Endothelial cell of umbilical vein (primary cell): ENCODE measurements around the gene PRDX1. TPM values are rescaled to one million over a fixed set of nuclear protein-coding genes. Genes with fewer than 3 reads are reported as not detected.
A peak's percentile ranks its signal among the peaks of the same experiment; 100 is the strongest.

Experiments used
- BruUV-seq: library from RNA; stranded (reverse); fragments of 400-500 nt; replicated peaks from 2 replicates; lab custom pipeline; 2021; lab: Mats Ljungman, UMichigan
- CTCF ChIA-PET: fragments of 300-600, 350-600 bp; sonication (Branson Sonifier 250); formaldehyde crosslinking; loops from one replicate; lab custom pipeline; 2021; ENCODE audit warnings: antibody characterized with exemption, inconsistent platforms; lab: Charles Lee
- POLR2A ChIA-PET: fragments of 300-600, 350-600 bp; sonication (Branson Sonifier 250); formaldehyde crosslinking; loops from one replicate; lab custom pipeline; 2021; ENCODE audit warnings: antibody characterized with exemption, inconsistent platforms; lab: Charles Lee
- DNase-seq: peaks from one replicate; pipeline ENCODE4 v3.0.0-alpha.2; 2011; ENCODE audit warnings: low read depth, low spot score
- FAIRE-seq: peaks from 2 replicates; lab custom pipeline; 2011; peaks lifted over from hg19 to GRCh38; lab: Jason Lieb, UNC
- H2AFZ ChIP-seq: 2 replicates; pipeline ENCODE4 v1.6.0; 2012; ENCODE audit warnings: low read depth, low read length, control low read depth, inconsistent platforms
- H3K27ac ChIP-seq: 2 replicates; pipeline ENCODE4 v1.5.1; 2011; ENCODE audit warnings: low read depth, mild to moderate bottlenecking, control low read depth, low read length, moderate library complexity; ENCODE audit not compliant: insufficient read depth
- H3K27me3 ChIP-seq, 2 experiments: 2 replicates each; pipeline versions ENCODE4 v1.6.0 to v1.6.1; 2011; ENCODE audit warnings: low read length in 2 of 2, mixed read lengths in 1 of 2; ENCODE audit not compliant: control insufficient read depth in 2 of 2, insufficient read depth in 2 of 2
- H3K36me3 ChIP-seq, 2 experiments: 2 replicates in 1 of 2; 3 replicates in 1 of 2; pipeline ENCODE4 v1.5.1; 2011; ENCODE audit warnings: low read length in 2 of 2, mild to moderate bottlenecking in 1 of 2, moderate library complexity in 1 of 2; ENCODE audit not compliant: control insufficient read depth in 2 of 2, insufficient read depth in 2 of 2; ENCODE audit errors: extremely low read depth in 1 of 2
- H3K4me1 ChIP-seq: 3 replicates; pipeline ENCODE4 v1.5.1; 2011; ENCODE audit warnings: mild to moderate bottlenecking, low read length; ENCODE audit not compliant: control insufficient read depth, insufficient read depth; ENCODE audit errors: extremely low read depth
- H3K4me2 ChIP-seq: 2 replicates; pipeline ENCODE4 v1.6.1; 2011; ENCODE audit warnings: low read length, control low read depth, mixed read lengths; ENCODE audit not compliant: insufficient read depth
- H3K4me3 ChIP-seq, 3 experiments: fragments of 200-600 bp in 1 of 3; sonication (generic), shearing (Covaris generic) in 1 of 3; replicated peaks in 1 of 3; 2 replicates each; pipeline ENCODE4 v1.5.1; 2011 to 2016; ENCODE audit warnings: control low read depth in 3 of 3, low read length in 3 of 3, mild to moderate bottlenecking in 2 of 3, inconsistent platforms in 1 of 3, low read depth in 1 of 3, moderate library complexity in 1 of 3; ENCODE audit not compliant: insufficient read depth in 1 of 3
- H3K79me2 ChIP-seq: 2 replicates; pipeline ENCODE4 v1.6.0; 2012; ENCODE audit warnings: low read length, inconsistent platforms; ENCODE audit not compliant: control insufficient read depth, insufficient read depth
- H3K9ac ChIP-seq: replicated peaks from 2 replicates; pipeline ENCODE3; 2011; ENCODE audit warnings: low read length, control low read depth; ENCODE audit not compliant: insufficient read depth; ENCODE audit errors: extremely low read depth
- H3K9me1 ChIP-seq: replicated peaks from 3 replicates; pipeline ENCODE4 v1.6.0; 2011; ENCODE audit warnings: mild to moderate bottlenecking, low read length; ENCODE audit not compliant: control insufficient read depth, insufficient read depth; ENCODE audit errors: extremely low read depth
- H3K9me3 ChIP-seq: replicated peaks from 2 replicates; pipeline ENCODE4 v1.5.1; 2012; ENCODE audit warnings: low read length, inconsistent platforms; ENCODE audit not compliant: control insufficient read depth, insufficient read depth
- H4K20me1 ChIP-seq: replicated peaks from 2 replicates; pipeline ENCODE3; 2011; ENCODE audit warnings: mild to moderate bottlenecking, low read length; ENCODE audit not compliant: control insufficient read depth, insufficient read depth; ENCODE audit errors: extremely low read depth
- FOS ChIP-seq: IDR thresholded peaks from 2 replicates; pipeline ENCODE4 v1.6.1; 2011; ENCODE audit warnings: mild to moderate bottlenecking, low read length, moderate library complexity, borderline replicate concordance; ENCODE audit not compliant: insufficient read depth
- JUN ChIP-seq: IDR thresholded peaks from 2 replicates; pipeline ENCODE4 v1.6.1; 2011; ENCODE audit warnings: borderline replicate concordance, low read depth; ENCODE audit not compliant: insufficient read length, insufficient read depth
- dilution Hi-C: fragments of 300-500 bp; cut with MboI; formaldehyde crosslinking; loops from one replicate; pipeline ENCODE4 v1.15.0; 2019; ENCODE audit warnings: low sequenced_read_pairs; ENCODE audit not compliant: extremely low pct_ligation_motif_present
- intact Hi-C: fragments of 100-400 bp; cut with micrococcal nuclease; formaldehyde crosslinking; loops from one replicate; pipeline ENCODE4 v1.10.0; 2022
- polyA plus RNA-seq, 4 experiments: library from polyadenylated mRNA; depleted of rRNA in 3 of 4; stranded (reverse) in 3 of 4; unstranded in 1 of 4; fragments of >200 nt; gene quantifications; 2 replicates each; pipeline versions ENCODE4 v1.2.1 to v1.2.3, GENCODE V29; 2011 to 2012; ENCODE audit warnings: missing spikeins in 1 of 4
- total RNA-seq: library from RNA; stranded (reverse); gene quantifications from 2 replicates; pipeline ENCODE4 v1.2.3, GENCODE V29; 2021
- TF ChIP-seq, protein P1 (sequence below), 2 donors: IDR thresholded peaks; 1 replicate in 1 of 2; 2 replicates in 1 of 2; pipeline ENCODE4 v1.5.1; 2011; ENCODE audit warnings: low read length in 2 of 2, mild to moderate bottlenecking in 2 of 2, moderate library complexity in 2 of 2, control low read depth in 1 of 2, inconsistent platforms in 1 of 2, low read depth in 1 of 2; ENCODE audit not compliant: insufficient read depth in 1 of 2; ENCODE audit errors: extremely low read depth in 1 of 2

The PRDX1 gene
- total and polyA plus RNA-seq, 2 donors (not counting 3 experiments of a cell fraction or from before 2014, with no cell fraction given) = 622 to 685 TPM

- Histone ChIP-seq H3K4me2 (no peak overlapping the region), H3K4me1 (peaks cover 27% of the 10 kb centered on the region), H3K79me2 (no peaks in the 10 kb centered on the region), H3K9ac (no peak overlapping the region), H3K9me3 (no peaks in the 10 kb centered on the region), H3K36me3 (no peaks in the 10 kb centered on the region), H2AFZ (no peak overlapping the region), H3K9me1 (no peaks in the 10 kb centered on the region), H3K27me3 (no peaks in the 10 kb centered on the region), H3K4me3 (no peak overlapping the region), H4K20me1 (no peaks in the 10 kb centered on the region), H3K27ac (no peak overlapping the region)
- no TSS peak for BruUV-seq
- intact Hi-C loops (no loop called here), dilution Hi-C loops (no loop called here)
- ChIA-PET POLR2A (interaction anchor here (1.6 to 8.2 kb wide), 2 partner anchors 20 to 21 kb away, joined by 4 to 83 read pairs; partner anchors contain the start of gene PRDX1), CTCF (no interaction called here)
- TF ChIP-seq, protein P1, sequence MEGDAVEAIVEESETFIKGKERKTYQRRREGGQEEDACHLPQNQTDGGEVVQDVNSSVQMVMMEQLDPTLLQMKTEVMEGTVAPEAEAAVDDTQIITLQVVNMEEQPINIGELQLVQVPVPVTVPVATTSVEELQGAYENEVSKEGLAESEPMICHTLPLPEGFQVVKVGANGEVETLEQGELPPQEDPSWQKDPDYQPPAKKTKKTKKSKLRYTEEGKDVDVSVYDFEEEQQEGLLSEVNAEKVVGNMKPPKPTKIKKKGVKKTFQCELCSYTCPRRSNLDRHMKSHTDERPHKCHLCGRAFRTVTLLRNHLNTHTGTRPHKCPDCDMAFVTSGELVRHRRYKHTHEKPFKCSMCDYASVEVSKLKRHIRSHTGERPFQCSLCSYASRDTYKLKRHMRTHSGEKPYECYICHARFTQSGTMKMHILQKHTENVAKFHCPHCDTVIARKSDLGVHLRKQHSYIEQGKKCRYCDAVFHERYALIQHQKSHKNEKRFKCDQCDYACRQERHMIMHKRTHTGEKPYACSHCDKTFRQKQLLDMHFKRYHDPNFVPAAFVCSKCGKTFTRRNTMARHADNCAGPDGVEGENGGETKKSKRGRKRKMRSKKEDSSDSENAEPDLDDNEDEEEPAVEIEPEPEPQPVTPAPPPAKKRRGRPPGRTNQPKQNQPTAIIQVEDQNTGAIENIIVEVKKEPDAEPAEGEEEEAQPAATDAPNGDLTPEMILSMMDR (IDR thresholded peaks at IDR 0.05; ENCODE audit: extremely low read depth in 1 of 2, insufficient read depth in 1 of 2, low read depth in 1 of 2, low read length in 2 of 2) = no peak
- TF ChIP-seq JUN = no peak
- FAIRE-seq (peak; percentile 8), DNase-seq (no peak)
Measured at GRCh38 chr1:45541193-45541592, 19.5 kb upstream of the PRDX1 start.

DNA sequence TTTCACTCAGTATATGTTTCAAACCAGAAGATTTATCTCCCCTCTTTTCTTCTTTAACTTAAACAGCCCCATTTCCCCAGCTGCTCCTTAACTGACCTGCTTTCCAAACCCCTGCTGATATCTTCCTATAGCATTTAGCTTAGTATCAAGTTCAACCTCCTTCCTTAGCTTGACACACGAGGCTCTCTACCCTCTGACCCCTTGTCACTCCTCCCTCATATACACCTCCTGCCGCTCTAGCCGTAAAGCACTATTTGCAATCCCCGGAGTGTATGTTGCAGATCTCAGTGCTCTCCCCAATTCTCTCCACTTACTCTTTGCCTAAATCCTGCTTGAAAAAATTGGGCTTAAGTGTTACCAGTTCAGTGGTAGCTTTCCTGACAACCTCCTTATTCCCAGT is 15.2 kb upstream of the PRDX1 start:
- FAIRE-seq (no peak), DNase-seq (no peak)
- H3K4me1 ChIP-seq = no peaks in the 10 kb centered on the region
- ChIA-PET CTCF (interaction anchor here (2.1 kb wide), 1 partner anchor 33 kb away, joined by 9 read pairs; no protein-coding TSS in a partner anchor), POLR2A (interaction anchor here (2.5 kb wide), 1 partner anchor 15 kb away, joined by 9 read pairs; the partner anchor contains the start of gene PRDX1)
- H3K9ac ChIP-seq = no peak overlapping the region
- H3K4me2 ChIP-seq = no peak overlapping the region
- H3K9me3 ChIP-seq = no peaks in the 10 kb centered on the region
- H3K27me3 ChIP-seq = no peaks in the 10 kb centered on the region
- intact Hi-C loops = no loop called here
- H2AFZ ChIP-seq = no peak overlapping the region
- dilution Hi-C loops = no loop called here
- no peak overlapping the region for H3K27ac ChIP-seq
- H3K9me1 ChIP-seq = no peaks in the 10 kb centered on the region
- no peak overlapping the region for H3K4me3 ChIP-seq
- H4K20me1 ChIP-seq = no peaks in the 10 kb centered on the region
- no peaks in the 10 kb centered on the region for H3K36me3 ChIP-seq
- no peaks in the 10 kb centered on the region for H3K79me2 ChIP-seq
- no peak for TF ChIP-seq FOS
- BruUV-seq = no TSS peak
